Measurements from ENCODE around the gene CDC20B.
"Not testable (repeated sequence)": the region's sequence is repeated elsewhere in the genome, so short reads cannot be mapped to it uniquely, and the experiment has no call there.

The CDC20B gene

GRCh38 chr5:55101556-55102276 lies 71.3 kb downstream of the CDC20B start:
- peak; percentile 48 for DNase-seq

GRCh38 chr5:55101148-55101547 lies 71.8 kb downstream of the CDC20B start:
- not testable (repeated sequence) for DNase-seq

- peak; percentile 56 for DNase-seq
These were observed 76.1 kb downstream of the CDC20B start for GRCh38 chr5:55096861-55097260.

- DNase-seq = peak; percentile 35
These were observed 76.8 kb downstream of the CDC20B start for GRCh38 chr5:55096182-55096581.

GRCh38 chr5:55091011-55091410 lies 82.0 kb downstream of the CDC20B start:
- not testable (repeated sequence) for DNase-seq

GRCh38 chr5:55089301-55089700 lies 83.7 kb downstream of the CDC20B start:
- not testable (repeated sequence) for DNase-seq

GRCh38 chr5:55081541-55081940 lies 91.4 kb downstream of the CDC20B start:
- no peak for DNase-seq

GRCh38 chr5:55073211-55073610 lies 99.8 kb downstream of the CDC20B start:
- DNase-seq = no peak

GRCh38 chr5:55072666-55073065 lies 100.3 kb downstream of the CDC20B start:
- DNase-seq = peak; percentile 59

GRCh38 chr5:55071413-55071812 lies 101.6 kb downstream of the CDC20B start:
- no peak for DNase-seq

GRCh38 chr5:55070968-55071367 lies 102.0 kb downstream of the CDC20B start:
- DNase-seq = no peak

GRCh38 chr5:55066277-55066676 lies 106.7 kb downstream of the CDC20B start:
- no peak for DNase-seq

GRCh38 chr5:55064523-55064922 lies 108.5 kb downstream of the CDC20B start:
- no peak for DNase-seq

- no peak for DNase-seq
These were observed 109.1 kb downstream of the CDC20B start for GRCh38 chr5:55063899-55064298.

GRCh38 chr5:55063220-55063863 lies 109.6 kb downstream of the CDC20B start:
- DNase-seq = no peak

Data from CD4-positive, alpha-beta T cell treated with Interleukin-10 for 1 hour (primary cell).